Stimulated activated CD4-positive, alpha-beta T cell treated with anti-CD3 and anti-CD28 coated beads, Interleukin-12 subunit alpha, Interleukin-12 subunit beta, amount 100 ng/mL, for 4 hours (primary cell): Measurements from ENCODE around the gene RBMS3.
"Not testable (repeated sequence)": the region's sequence is repeated elsewhere in the genome, so short reads cannot be mapped to it uniquely, and the experiment has no call there.

Source experiments
- DNase-seq: peaks from one replicate; pipeline ENCODE4 v3.0.0-alpha.2; 2020

Gene RBMS3

DNA sequence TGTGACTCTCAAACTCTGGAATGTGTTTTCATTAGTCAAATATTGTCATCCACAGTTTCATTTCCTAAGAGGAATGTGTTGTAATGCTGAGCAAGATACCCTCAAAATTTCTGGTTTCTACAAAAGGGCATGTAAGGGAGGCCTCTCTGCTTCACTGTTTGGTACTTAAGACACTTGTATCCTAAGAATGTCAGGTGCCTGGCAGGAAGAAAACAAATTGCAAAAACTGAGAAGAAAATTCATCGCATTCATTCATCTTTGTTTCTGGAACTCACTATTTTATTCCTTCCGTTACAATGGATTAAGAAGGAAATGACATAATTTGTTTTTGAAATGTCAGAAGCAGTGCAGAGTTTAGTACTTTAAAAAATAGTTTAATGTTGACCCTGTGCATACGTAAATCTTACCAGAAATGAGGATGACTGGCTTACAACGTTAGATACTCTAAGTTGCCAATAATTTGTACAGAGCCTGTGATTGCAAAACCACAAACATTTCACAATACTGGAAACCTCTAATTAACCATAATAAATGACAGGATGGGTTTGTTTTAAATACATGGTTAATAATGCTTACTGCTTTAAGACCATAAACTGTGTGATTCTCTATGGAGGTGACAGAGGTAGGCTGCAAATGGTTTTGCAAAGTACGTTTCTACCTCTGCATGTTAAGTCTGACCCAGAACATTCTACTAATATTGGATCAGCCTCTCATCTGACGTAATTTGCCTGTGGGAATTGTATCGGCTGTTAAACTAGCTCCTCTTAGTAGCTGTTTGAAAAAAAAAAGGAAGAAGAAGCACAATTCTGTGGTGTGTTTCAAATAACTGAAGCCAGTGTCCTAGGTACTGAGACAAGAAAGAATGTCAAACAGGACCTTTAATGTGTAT, 477.8 kb downstream of the RBMS3 start:
- DNase-seq: no peak

- no peak for DNase-seq
Measured at GRCh38 chr3:29759411-29760225, 478.7 kb downstream of the RBMS3 start.

DNA sequence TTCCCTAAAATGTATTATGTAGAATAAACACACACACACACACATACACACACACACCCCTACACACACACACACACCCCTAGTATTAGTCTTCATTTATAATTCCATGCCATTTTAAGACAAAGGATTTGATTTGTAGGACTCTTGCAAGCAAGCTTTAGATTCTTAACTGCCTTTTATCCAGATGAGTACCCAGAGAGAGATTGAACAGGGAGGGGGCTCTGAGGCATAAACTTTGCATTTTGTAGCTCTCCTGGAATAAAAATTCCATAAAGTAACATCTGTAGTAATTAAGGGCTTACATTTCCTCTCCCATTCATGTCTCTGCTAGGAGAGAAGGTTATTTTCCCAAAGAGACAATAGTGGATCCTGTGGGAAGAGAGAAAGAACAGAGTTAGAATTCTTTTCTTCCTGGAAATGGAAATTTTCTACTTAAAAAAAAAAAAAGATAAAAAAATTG, 479.4 kb downstream of the RBMS3 start:
- DNase-seq: no peak

DNA sequence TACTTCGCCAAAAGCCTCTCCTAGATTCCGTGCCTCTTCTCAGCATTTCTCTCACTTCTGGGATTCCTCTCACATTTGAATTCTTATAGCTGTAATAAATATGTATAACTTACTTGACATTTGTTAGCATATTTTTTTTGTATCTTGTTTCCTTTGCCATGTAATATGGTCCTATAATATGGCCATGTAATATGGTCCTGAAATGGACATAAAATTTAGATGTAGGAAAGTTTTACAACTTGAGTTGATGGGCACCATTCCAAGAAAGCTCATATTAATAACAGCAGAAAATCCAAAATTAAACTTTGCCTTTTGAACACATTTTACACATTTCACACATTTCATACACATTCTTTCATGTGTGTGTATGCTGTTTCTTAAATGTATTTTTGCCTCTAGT, 480.6 kb downstream of the RBMS3 start:
- no peak for DNase-seq

GRCh38 chr3:29763115-29763514, 482.2 kb downstream of the RBMS3 start:
- no peak for DNase-seq

- no peak for DNase-seq
Measured at GRCh38 chr3:29764041-29764440, 483.2 kb downstream of the RBMS3 start.

- DNase-seq: no peak
Measured at GRCh38 chr3:29764603-29765254, 483.9 kb downstream of the RBMS3 start.

- no peak for DNase-seq
Measured at GRCh38 chr3:29771602-29772001, 490.7 kb downstream of the RBMS3 start.

- DNase-seq: no peak
Measured at GRCh38 chr3:29772436-29772835, 491.6 kb downstream of the RBMS3 start.

- no peak for DNase-seq
Measured at GRCh38 chr3:29773481-29773880, 492.6 kb downstream of the RBMS3 start.

- DNase-seq: no peak
Measured at GRCh38 chr3:29775340-29775739, 494.5 kb downstream of the RBMS3 start.

GRCh38 chr3:29777869-29778268, 497.0 kb downstream of the RBMS3 start:
- DNase-seq: no peak

- DNase-seq: no peak
Measured at GRCh38 chr3:29789686-29790085, 508.8 kb downstream of the RBMS3 start.

GRCh38 chr3:29796808-29797207, 515.9 kb downstream of the RBMS3 start:
- no peak for DNase-seq

- no peak for DNase-seq
Measured at GRCh38 chr3:29802057-29802456, 521.2 kb downstream of the RBMS3 start.

DNA sequence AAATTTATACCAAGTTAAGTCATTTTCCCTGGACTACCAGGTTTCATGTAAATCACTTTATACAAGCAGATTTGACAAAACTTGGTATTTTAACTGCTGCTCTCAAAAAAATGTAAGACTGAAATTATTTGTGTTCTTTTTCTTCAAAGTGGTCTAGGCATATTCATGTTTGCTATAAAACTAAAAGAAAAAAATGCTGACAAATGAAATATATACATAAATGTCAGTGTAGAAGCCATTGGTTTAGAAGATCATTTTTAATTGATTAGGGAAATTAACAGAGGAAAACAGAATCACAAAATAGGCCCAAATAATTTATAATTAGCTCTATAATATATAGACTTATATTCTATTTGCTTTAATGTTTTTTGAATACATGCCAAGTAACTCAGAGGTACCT, 523.2 kb downstream of the RBMS3 start:
- DNase-seq: no peak

- DNase-seq: no peak
Measured at GRCh38 chr3:29805757-29806156, 524.9 kb downstream of the RBMS3 start.

DNA sequence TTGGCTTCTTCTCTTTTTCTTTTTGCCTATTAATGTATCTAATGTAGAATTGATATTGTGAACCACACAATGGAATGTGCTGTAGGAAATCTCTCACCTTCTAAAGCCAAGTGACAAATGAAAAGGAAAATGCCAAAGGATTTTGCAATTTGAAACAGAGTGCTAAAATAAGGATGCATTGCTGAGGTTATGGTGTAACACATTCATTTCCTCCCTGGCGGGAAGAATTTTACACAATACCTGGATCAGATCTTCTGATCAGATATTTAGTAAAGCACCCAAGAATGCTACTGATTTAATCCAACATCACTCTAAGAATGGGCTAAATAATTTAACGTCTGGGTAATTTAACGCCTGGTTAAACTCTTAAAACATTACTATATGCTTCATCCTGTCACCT, 527.5 kb downstream of the RBMS3 start:
- not testable (repeated sequence) for DNase-seq

DNA sequence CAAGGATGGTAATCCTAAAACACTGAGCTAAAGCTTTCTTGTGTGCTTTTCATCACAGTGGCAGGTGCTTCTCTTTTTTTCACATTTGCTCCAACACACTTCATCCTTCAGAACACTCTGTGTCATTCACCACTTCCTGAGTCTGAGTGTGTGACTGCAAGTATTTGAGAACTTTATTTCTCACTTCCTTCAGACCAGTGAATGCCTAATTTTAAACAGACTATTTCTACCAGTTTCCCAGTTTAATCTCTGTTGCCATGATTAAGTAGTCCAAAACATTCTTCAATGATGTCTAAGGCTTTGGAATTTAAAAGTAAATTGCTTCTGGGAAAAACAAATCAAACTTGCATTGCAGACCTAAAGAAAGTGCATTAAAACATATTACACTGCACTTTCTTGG, 541.2 kb downstream of the RBMS3 start:
- DNase-seq: no peak

DNA sequence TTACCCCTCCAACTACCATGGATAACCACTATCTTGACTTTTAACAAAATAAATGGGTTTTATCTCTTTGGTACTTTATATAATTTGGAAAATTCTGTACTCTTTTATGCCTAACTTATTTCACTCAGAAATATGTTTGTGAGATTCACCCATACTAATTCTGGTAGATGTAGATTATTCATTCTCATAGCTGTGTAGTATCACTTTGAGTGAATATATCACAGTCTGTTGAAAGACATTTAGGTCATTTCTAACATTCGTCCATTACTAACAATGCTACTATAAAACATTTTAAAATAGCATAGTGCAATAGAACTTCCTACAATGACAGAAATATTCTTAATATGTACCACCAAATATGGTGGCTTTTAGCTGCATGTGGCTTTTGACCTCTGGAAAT, 542.4 kb downstream of the RBMS3 start:
- no peak for DNase-seq

- no peak for DNase-seq
Measured at GRCh38 chr3:29826712-29827111, 545.8 kb downstream of the RBMS3 start.

DNA sequence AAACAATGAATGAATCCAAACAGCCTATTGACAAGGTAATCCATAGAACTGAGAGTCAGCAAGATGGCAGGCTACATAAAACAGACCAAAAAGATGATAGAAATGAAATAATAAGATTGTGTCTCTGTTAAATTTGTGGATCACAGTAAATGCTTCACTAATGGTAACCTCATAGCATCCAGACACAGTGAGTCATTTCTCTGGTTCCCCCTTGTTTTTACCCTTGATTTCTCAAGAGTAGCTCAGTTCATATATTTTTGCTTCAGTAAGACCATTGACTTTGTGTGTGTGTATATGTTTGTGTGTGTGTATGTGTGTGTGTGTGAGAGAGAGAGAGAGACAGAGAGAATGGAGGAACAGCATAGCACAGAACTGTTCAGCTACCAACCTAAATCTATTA, 546.9 kb downstream of the RBMS3 start:
- DNase-seq: no peak

GRCh38 chr3:29829340-29829739, 548.5 kb downstream of the RBMS3 start:
- DNase-seq: no peak

DNA sequence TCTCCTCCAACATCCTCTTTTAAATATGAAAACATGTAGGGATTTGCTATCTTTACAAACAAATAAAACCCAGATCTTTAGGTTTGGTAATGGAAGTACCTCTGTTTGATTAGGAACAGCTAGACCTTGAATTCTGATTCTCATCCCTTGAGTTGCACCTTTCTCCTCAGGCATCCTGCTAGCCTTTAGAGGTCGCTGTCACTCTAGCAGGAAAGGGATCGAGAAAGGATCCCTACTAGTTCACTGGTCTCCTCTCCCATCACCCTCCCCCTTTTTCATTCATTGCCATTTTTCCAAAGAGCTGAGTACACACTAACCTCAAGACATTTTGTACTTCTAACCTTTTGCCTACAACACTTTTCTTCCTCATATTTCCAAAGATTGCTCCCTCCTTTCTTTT, 569.8 kb downstream of the RBMS3 start:
- DNase-seq: no peak
